Brain pericyte (primary cell): Measurements from ENCODE around the gene MUC20.

Source experiments
- DNase-seq: peaks from one replicate; pipeline ENCODE4 v3.0.0-alpha.2; 2012; ENCODE audit warnings: low read depth, low spot score

Gene MUC20

GRCh38 chr3:195755391-195755790, 34.6 kb downstream of the MUC20 start:
- DNase-seq, result no peak

DNA sequence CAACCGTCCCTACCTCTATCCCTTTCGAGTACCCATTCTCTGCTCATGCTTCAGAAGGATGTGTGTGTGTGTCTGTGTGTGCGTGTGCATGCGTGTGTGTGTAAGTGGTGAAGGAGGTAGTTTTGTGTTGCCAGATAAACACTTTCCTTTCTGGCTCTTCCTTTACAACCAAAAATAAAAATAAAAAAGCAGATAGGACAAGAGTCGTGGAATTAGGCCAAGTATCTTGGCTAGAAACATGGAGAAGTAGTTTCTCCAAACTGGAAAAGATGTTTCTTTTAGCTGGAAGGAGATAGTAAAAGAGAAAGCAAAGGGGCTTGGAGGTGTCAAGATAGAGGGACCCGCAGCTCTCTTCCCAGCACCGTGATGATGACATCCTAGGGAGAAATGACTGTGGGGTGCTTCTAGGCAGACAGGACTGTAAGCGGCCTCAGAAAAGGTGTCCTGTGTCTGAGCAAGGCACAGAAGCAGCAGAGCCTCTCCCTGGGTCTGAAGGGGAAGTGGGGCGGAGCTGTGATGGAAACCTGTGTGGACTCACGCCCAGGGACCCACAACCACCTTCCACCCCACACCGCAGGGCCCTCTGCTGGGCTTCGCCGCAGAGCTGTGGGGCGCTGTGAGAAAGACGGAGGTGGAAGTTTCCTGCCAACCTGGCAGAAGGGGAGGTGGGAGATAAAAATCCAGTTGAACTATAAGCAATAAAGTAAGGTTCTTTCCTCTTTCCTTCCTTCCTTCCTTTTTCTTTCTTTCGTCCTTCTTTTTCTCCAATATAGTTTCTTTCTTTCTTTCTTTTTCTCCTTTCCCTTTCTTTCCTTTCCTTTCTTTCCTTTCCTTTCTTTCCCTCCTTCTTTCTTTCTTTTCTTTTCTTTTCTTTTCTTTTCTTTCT, 35.3 kb downstream of the MUC20 start:
- no peak for DNase-seq

DNA sequence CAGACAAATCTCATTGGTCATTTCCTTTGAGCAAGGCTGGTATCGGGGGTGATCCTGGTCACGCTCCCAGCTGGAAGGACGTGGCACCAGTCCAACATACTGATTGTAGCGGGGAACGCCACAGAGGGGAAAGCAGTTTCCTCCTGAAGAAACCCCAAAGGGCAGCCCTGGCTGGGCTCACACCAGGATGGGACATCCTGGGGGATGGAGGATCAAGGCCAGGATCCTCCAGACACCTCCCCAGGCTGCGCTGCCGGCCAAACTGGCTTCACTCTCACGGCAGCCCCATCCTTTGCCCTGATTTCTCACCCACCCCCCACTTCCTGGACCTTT, 36.6 kb downstream of the MUC20 start:
- no peak for DNase-seq

DNA sequence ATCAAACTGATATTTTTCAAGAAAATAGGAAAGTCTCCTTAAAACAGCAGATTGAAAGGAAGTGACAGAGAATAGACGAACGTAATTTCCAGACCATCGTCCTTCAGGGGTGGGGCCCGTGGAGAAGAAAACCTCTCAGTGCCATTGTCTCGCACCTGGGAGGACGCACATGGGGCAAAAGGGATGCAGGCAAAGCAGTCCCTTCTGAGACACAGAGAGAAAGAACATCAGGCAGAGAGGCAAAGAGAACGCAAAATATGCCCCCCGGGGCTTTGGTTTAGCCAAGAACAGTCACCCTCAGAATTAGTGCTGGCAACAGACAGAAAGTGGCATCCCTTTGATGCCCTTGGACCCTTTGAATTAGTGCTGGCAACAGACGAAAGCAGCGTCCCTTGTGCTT, 37.0 kb downstream of the MUC20 start:
- no peak for DNase-seq

DNA sequence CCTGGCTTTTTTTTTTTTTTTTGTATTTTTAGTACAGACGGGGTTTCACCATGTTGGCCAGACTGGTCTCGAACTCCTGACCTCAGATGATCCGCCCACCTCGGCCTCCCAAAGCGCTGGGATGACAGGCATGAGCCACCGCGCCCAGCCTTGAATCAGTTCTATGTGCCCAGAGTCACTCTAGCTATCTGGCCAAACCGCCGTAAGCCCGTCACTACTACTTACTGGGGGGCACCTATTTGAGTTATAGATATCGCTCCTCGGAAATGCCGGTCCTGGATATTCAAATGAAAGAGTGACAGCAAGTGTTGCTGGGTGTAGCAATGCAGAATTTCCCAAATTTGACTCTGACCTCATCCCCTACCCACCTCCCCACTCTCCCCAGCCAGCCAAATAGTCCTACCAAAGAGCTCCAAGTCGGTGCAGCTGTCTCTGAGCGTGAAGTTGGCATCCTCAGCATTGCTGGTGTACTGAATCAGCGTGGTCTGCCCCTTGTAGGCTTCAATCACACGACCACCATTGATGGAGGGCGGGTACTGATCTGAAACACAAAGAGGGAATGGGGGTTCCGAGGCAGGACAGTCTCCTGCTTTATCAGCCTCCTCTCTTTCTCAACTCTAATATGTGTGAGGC, 38.1 kb downstream of the MUC20 start:
- no peak for DNase-seq

DNA sequence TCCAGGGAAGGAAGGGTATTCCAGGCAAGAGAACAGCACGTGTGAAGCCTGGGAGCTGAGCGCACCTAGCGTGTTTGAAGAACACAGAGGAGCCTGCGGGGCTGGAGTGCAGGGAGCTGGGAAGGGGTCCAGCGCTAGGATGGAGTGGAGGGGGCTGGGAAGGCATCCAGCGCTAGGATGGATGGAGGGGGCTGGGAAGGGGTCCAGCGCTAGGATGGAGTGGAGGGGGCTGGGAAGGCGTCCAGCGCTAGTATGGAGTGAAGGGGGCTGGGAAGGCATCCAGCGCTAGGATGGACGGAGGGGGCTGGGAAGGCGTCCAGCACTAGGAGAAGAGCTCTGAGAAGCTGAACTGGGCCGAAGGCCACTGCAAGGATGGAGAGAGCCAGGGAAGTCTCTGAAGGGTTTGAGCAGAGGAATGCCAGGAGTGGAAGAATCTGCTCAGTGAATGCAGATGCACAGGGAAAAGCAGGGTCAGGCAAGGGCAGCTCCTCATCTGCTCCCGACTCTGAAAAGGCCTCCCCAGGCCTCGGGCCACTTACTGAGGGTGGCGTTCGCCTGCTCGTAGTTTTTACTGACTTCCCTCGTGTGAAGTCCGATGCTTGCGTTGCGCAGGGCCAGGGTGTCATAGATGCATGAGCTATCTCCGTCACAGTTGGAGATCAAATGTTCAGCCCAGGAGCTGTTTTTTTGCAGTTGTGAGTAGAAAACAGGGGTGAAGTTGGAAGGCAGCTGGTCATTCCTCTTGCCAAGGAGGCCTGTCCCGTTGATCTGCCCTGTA, 39.8 kb downstream of the MUC20 start:
- no peak for DNase-seq

DNA sequence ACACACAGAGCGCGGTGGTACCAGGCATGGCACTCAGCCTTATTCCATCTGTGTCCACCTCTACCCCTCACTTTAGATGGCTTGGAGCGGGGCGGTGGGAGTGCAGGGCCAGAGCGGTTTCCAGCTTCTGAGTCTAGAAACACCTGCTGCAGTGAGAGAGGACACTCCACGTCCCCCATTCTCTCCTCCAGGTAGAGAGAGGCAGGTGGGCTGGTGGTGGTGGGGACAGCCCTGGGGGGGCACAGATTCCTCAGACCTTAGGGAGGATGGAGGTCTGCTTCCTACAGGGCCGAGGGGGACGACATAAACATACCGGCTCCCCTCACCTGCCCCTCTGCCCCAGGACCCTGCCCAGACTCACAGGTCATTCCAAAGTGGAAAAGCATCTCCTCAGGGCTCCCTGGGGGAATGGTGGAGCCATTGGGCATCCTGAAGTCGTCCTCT, 40.4 kb downstream of the MUC20 start:
- DNase-seq, result no peak

DNA sequence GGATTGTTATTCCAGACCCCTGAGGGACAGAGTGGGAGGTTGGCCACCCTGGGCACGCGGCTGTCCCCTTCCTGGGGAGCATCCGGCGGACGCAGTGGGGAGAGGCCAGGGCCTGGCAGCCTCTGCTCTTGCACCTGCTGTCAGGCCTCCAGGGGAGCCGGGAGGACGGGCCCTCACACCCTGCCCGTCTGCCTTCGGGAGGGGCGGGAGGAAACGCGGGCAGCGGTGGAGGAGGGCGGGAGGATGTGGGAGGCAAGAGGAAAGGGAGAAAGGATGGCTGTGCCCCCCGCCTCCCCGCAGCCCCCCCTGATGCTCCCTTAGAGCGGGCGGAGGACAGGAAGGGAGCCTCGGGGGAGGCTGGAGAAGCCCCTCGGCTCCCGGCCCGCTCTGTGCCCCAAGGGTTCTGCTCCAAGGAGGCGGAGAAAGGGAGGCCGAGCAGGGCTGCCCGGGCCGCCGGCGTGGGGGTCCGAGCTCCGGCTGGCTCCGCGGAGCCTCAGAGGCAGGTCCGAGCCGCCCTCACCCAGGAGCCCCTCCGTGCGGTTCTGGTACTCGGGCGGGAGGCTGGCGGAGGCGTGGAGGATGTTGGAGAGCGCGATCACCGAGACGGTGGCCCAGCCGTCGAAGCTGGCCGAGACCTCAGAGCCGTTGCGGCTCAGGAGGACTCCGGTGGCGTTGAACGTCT, 40.9 kb downstream of the MUC20 start:
- DNase-seq, result no peak

GRCh38 chr3:195762249-195762585, 41.4 kb downstream of the MUC20 start:
- no peak for DNase-seq

DNA sequence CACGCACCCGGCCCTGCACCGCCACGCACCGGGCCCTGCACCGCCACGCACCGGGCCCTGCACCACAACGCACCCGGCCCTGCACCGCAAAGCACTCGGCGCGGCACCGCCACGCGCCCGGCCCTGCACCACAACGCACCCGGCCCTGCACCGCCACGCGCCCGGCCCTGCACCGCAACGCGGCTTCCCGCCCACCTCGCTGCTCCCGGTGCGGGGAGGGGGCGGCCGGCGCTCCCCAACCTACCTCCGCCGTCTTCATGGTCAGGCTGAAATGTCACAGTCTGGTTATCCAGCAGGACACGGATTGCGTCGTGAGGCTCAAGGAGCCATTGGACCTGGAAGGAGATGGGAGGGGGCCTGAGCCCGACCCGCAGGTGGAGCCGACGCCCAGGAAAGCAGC, 41.8 kb downstream of the MUC20 start:
- DNase-seq, result no peak

DNA sequence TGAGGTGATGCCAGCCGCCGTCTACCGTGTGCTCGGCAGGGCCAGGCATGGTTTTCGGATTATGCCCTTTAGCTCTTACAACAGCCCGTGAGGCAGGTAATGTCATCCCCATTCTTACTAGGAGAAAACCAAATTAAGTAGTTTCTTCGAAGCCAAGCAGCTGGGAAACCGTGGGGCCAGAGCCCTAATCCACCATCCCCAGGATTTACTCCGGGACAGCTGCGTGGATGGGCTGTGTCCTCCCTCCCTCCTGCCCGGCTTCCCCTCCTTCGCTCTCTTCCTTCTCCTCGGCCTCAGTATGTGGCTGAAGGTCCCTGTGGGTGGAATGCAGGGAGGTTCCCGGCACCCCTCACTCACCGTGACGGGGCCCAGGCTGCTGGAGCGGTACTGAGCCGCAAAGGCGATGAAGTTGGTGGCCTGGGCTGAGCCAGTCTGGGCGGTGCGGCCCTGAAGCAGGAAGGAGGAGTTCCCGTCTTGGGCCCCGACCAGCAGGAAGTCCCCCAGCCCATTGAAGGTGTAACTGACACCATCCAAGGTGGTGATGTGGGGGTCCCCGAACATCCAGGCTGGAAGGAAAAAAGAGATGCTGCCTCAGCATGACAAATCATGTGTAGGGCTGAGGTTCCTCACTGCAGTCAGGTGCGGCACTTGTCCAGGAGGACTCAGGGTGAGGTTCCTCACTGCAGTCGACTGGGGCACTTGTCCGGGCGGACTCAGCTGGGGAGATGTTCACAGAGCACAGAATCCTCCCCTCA, 42.5 kb downstream of the MUC20 start:
- DNase-seq, result no peak

- DNase-seq, result no peak
Measured at GRCh38 chr3:195763843-195764825, 43.4 kb downstream of the MUC20 start.

DNA sequence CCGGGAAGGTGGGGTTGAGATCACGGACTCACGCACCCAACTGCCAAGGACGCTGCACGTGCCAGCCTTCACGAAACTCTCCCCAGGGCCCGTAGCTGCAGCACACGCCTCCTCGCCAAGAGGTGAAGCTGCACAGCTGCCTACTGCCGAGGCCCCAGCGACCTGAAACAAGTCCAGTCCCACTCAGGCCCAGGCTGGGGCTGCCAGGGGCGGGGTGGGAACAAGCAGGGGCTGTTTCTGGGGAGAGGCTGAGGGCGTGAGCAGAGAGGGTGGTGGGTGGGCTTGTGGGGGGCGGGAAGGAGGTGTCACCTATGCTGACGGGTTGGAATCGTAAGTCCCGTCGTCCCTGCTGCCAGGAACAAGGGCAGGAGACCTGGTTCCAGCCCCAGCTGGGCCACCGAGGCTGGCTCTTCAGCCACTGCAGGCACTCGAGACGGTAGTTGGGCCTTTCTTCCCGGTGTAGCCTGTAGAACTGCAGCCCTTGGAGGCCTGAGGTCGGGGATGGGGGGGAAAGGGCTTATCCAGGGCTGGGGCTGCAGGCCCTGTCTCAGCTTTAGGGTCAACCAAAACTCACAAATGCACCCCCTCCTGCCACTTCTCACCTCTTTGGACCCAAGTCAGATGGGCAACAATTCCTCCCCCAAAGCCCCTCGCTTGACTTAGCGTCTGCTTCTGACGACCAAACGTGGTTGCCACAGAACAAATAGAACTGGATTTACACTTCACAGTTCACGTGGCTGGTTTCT, 44.4 kb downstream of the MUC20 start:
- no peak for DNase-seq

- DNase-seq, result no peak
Measured at GRCh38 chr3:195766671-195767070, 45.9 kb downstream of the MUC20 start.

- no peak for DNase-seq
Measured at GRCh38 chr3:195767792-195768191, 47.0 kb downstream of the MUC20 start.

DNA sequence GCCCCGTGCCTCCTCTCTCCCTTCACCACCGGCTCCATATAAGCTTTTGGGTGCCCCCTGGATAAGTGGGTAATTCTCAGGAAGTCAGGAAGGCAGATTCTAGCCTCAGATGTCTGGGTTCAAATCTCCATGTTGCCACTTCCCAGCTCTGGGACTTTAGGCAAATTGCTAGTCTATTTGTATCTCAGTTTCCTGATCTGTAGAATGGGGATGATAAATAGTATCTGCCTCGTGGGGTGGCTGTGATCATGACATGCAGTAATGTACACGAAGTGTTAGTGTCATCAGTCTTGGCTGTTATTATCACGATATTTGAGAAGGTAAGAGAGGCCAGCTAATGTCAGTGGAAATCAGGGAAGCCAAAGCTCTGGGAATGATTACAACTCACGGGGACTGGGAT, 47.6 kb downstream of the MUC20 start:
- DNase-seq, result no peak

DNA sequence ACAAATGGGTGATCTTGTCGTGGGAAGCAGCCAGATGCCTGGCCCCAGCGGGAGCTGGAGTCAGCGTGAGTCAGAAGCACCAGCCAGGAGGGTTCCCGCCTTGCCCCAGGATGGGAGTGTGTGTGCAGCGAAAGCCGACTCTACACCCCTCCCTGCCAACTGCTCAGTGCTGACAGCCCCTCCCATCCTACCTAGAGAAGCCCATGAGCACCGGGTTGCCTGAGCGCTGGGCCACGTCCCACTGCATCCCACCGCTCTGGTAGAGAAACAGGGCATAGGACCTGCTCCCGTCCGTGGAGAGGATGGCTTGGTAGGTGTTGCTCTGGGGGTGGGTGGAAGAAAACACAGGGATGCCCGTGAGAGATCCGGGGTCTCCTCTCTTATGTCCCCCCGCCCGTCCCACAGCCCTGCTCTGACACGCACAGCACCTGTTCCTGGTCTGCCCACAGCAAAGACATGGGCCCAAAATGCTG, 48.1 kb downstream of the MUC20 start:
- no peak for DNase-seq

- no peak for DNase-seq
Measured at GRCh38 chr3:195769551-195769950, 48.8 kb downstream of the MUC20 start.
